Activated T-helper 1 cell treated with anti-CD3 and anti-CD28 coated beads, Interleukin-12 subunit alpha, Interleukin-12 subunit beta, Interleukin-2, Interleukin-4 antibody, amounts not matched to agents 30 ng/mL and 10 ng/mL and 1 ng/mL, durations not matched to agents 14 hours and 24 hours and 36 hours (primary cell): ENCODE measurements around the gene SLC38A10. TPM values are rescaled to one million over a fixed set of nuclear protein-coding genes. Genes with fewer than 3 reads are reported as not detected.

Experiments
- DNase-seq: peaks from one replicate; pipeline ENCODE4 v3.0.0; 2021; ENCODE audit warnings: low spot score
- H3K27ac Mint-ChIP-seq: one replicate; pipeline ENCODE4 v1.8.0; 2021; ENCODE audit warnings: mild to moderate bottlenecking, mixed read lengths
- H3K27me3 Mint-ChIP-seq: one replicate; pipeline ENCODE4 v1.8.0; 2022; ENCODE audit warnings: mild to moderate bottlenecking, moderate library complexity, mixed read lengths; ENCODE audit not compliant: insufficient read depth
- H3K36me3 Mint-ChIP-seq: one replicate; pipeline ENCODE4 v1.8.0; 2021; ENCODE audit warnings: low read depth, mixed read lengths
- H3K4me1 Mint-ChIP-seq: one replicate; pipeline ENCODE4 v1.8.0; 2021; ENCODE audit warnings: low read depth, mixed read lengths
- H3K4me3 Mint-ChIP-seq: one replicate; pipeline ENCODE4 v1.8.0; 2021; ENCODE audit warnings: mild to moderate bottlenecking, moderate library complexity, mixed read lengths
- H3K9me3 Mint-ChIP-seq: one replicate; pipeline ENCODE4 v1.8.0; 2021; ENCODE audit warnings: mixed read lengths
- intact Hi-C: fragments of 100-400 bp; cut with micrococcal nuclease; formaldehyde crosslinking; loops from one replicate; pipeline ENCODE4 v1.15.1; 2024
- total RNA-seq: library from RNA; stranded (reverse); gene quantifications from 2 replicates; pipeline ENCODE4 v1.2.3, GENCODE V29; 2022

Gene SLC38A10
- total RNA-seq, 1 donor from 2014 or later = 99.7 TPM

GRCh38 chr17:81325714-81326358, 30.7 kb upstream of the SLC38A10 start:
- Mint-ChIP-seq H3K4me3 (no peak overlapping the region), H3K27me3 (no peaks in the 10 kb centered on the region), H3K27ac (no peak overlapping the region), H3K9me3 (no peaks in the 10 kb centered on the region), H3K36me3 (no peaks in the 10 kb centered on the region), H3K4me1 (no peaks in the 10 kb centered on the region)
- intact Hi-C loops = no loop called here
- DNase-seq = no peak

- Mint-ChIP-seq H3K27ac (no peak overlapping the region), H3K4me3 (no peak overlapping the region), H3K27me3 (no peaks in the 10 kb centered on the region), H3K9me3 (no peaks in the 10 kb centered on the region), H3K36me3 (no peaks in the 10 kb centered on the region), H3K4me1 (no peaks in the 10 kb centered on the region)
- intact Hi-C loops = no loop called here
- no peak for DNase-seq
Observed at GRCh38 chr17:81324851-81325713, 30.0 kb upstream of the SLC38A10 start.

- no peaks in the 10 kb centered on the region for H3K27me3 Mint-ChIP-seq
- H3K27ac Mint-ChIP-seq = no peak overlapping the region
- no peak overlapping the region for H3K4me3 Mint-ChIP-seq
- intact Hi-C loops = no loop called here
- no peak for DNase-seq
- H3K4me1 Mint-ChIP-seq = no peaks in the 10 kb centered on the region
- no peaks in the 10 kb centered on the region for H3K36me3 Mint-ChIP-seq
- H3K9me3 Mint-ChIP-seq = no peaks in the 10 kb centered on the region
Observed at GRCh38 chr17:81324177-81324850, 29.2 kb upstream of the SLC38A10 start.

- H3K27ac Mint-ChIP-seq = no peak overlapping the region
- H3K4me1 Mint-ChIP-seq = no peaks in the 10 kb centered on the region
- DNase-seq = no peak
- intact Hi-C loops = loop anchor here (1.0 kb wide), 1 partner anchor 70 kb away; no protein-coding TSS in a partner anchor
- H3K9me3 Mint-ChIP-seq = no peaks in the 10 kb centered on the region
- no peaks in the 10 kb centered on the region for H3K27me3 Mint-ChIP-seq
- no peak overlapping the region for H3K4me3 Mint-ChIP-seq
- H3K36me3 Mint-ChIP-seq = no peaks in the 10 kb centered on the region
Observed at GRCh38 chr17:81323411-81323868, 28.3 kb upstream of the SLC38A10 start.

GRCh38 chr17:81323083-81323369, 27.9 kb upstream of the SLC38A10 start:
- DNase-seq = no peak
- H3K9me3 Mint-ChIP-seq = no peaks in the 10 kb centered on the region
- H3K36me3 Mint-ChIP-seq = no peaks in the 10 kb centered on the region
- no peak overlapping the region for H3K4me3 Mint-ChIP-seq
- H3K27me3 Mint-ChIP-seq = no peaks in the 10 kb centered on the region
- H3K27ac Mint-ChIP-seq = no peak overlapping the region
- intact Hi-C loops = loop anchor here (1.0 kb wide), 1 partner anchor 70 kb away; no protein-coding TSS in a partner anchor
- H3K4me1 Mint-ChIP-seq = no peaks in the 10 kb centered on the region

- H3K27ac Mint-ChIP-seq = no peak overlapping the region
- no peaks in the 10 kb centered on the region for H3K27me3 Mint-ChIP-seq
- H3K4me1 Mint-ChIP-seq = no peaks in the 10 kb centered on the region
- H3K36me3 Mint-ChIP-seq = no peaks in the 10 kb centered on the region
- no peak overlapping the region for H3K4me3 Mint-ChIP-seq
- H3K9me3 Mint-ChIP-seq = no peaks in the 10 kb centered on the region
- DNase-seq = peak; percentile 33
- intact Hi-C loops = loop anchor here (1.0 kb wide), 1 partner anchor 69 kb away; no protein-coding TSS in a partner anchor
Observed at GRCh38 chr17:81322271-81323082, 27.4 kb upstream of the SLC38A10 start.

- Mint-ChIP-seq H3K4me3 (no peak overlapping the region), H3K4me1 (no peaks in the 10 kb centered on the region), H3K9me3 (no peaks in the 10 kb centered on the region), H3K36me3 (no peaks in the 10 kb centered on the region), H3K27me3 (no peaks in the 10 kb centered on the region), H3K27ac (no peak overlapping the region)
- DNase-seq = no peak
- intact Hi-C loops = no loop called here
Observed at GRCh38 chr17:81317961-81318605, 23.0 kb upstream of the SLC38A10 start.

GRCh38 chr17:81317530-81317821, 22.4 kb upstream of the SLC38A10 start:
- Mint-ChIP-seq H3K9me3 (no peaks in the 10 kb centered on the region), H3K4me3 (no peak overlapping the region), H3K4me1 (no peaks in the 10 kb centered on the region), H3K27me3 (no peaks in the 10 kb centered on the region), H3K36me3 (no peaks in the 10 kb centered on the region), H3K27ac (no peak overlapping the region)
- DNase-seq = no peak
- intact Hi-C loops = no loop called here

- no peak for DNase-seq
- intact Hi-C loops = no loop called here
- H3K4me1 Mint-ChIP-seq = no peaks in the 10 kb centered on the region
- H3K4me3 Mint-ChIP-seq = no peak overlapping the region
- no peak overlapping the region for H3K27ac Mint-ChIP-seq
- no peaks in the 10 kb centered on the region for H3K36me3 Mint-ChIP-seq
- no peaks in the 10 kb centered on the region for H3K27me3 Mint-ChIP-seq
- H3K9me3 Mint-ChIP-seq = no peaks in the 10 kb centered on the region
Observed at GRCh38 chr17:81315885-81316391, 20.8 kb upstream of the SLC38A10 start.

- Mint-ChIP-seq H3K27me3 (no peaks in the 10 kb centered on the region), H3K9me3 (no peaks in the 10 kb centered on the region), H3K4me1 (no peaks in the 10 kb centered on the region), H3K4me3 (no peak overlapping the region), H3K36me3 (no peaks in the 10 kb centered on the region), H3K27ac (no peak overlapping the region)
- DNase-seq = no peak
- intact Hi-C loops = no loop called here
Observed at GRCh38 chr17:81315129-81315884, 20.2 kb upstream of the SLC38A10 start.

GRCh38 chr17:81314398-81315081, 19.4 kb upstream of the SLC38A10 start:
- H3K36me3 Mint-ChIP-seq = no peaks in the 10 kb centered on the region
- no peaks in the 10 kb centered on the region for H3K27me3 Mint-ChIP-seq
- no peaks in the 10 kb centered on the region for H3K4me1 Mint-ChIP-seq
- no peak for DNase-seq
- no peak overlapping the region for H3K27ac Mint-ChIP-seq
- no peak overlapping the region for H3K4me3 Mint-ChIP-seq
- no peaks in the 10 kb centered on the region for H3K9me3 Mint-ChIP-seq
- intact Hi-C loops = no loop called here
